ENCODE data around the gene CD2BP2.

CD2BP2 gene

GRCh38 chr16:30370456-30371247 lies 15.5 kb upstream of the CD2BP2 start, which contains the start of gene TBC1D10B:
TSS of gene TBC1D10B (minus strand) at chr16:30370494. CDS start at chr16:30370183, 311 bp downstream.
- TF ChIP-seq EZH2phosphoT487 (IDR thresholded peaks at IDR 0.05; ENCODE audit: borderline replicate concordance) = no peak
- TF ChIP-seq CTCF (conservative IDR thresholded peaks at IDR 0.05; ENCODE audit: low read length) = no peak; the same call in 1 of the 2 replicates
- Histone ChIP-seq H3K4me3 (ENCODE audit: low read length, poor library complexity, severe bottlenecking) (peak within 1 kb of the TSS; percentile 85), H3K9me2 (replicated peaks; ENCODE audit: low read depth, low read length) (no peaks in the 10 kb centered on the region), H3K79me2 (ENCODE audit: insufficient read depth, low read length) (peaks cover 42% of the 10 kb centered on the region), H2AFZ (ENCODE audit: low read length) (peak within 1 kb of the TSS; percentile 18; the same call in 1 of the 2 replicates), H3K27me3 (ENCODE audit: insufficient read depth, low read length, poor library complexity, severe bottlenecking) (no peaks in the 10 kb centered on the region), H3K9ac (ENCODE audit: low read depth, low read length, poor library complexity, severe bottlenecking) (peak within 1 kb of the TSS; percentile 83), H3K4me2 (ENCODE audit: low read depth, low read length, poor library complexity, severe bottlenecking) (peak within 1 kb of the TSS; percentile 98), H3K9me3 (ENCODE audit: insufficient read depth, low read depth, low read length) (no peaks in the 10 kb centered on the region), H3K4me1 (ENCODE audit: insufficient read depth, low read length, poor library complexity, severe bottlenecking) (peaks cover 32% of the 10 kb centered on the region), H3F3A (ENCODE audit: low read depth) (no peaks in the 10 kb centered on the region), H3K36me3 (ENCODE audit: insufficient read depth, low read length) (no peaks in the 10 kb centered on the region), H4K20me1 (ENCODE audit: insufficient read depth, low read length, poor library complexity, severe bottlenecking) (peaks cover 35% of the 10 kb centered on the region)

- no peak overlapping the region for H2AFZ ChIP-seq (ENCODE audit: low read length)
- peaks cover 41% of the 10 kb centered on the region for H4K20me1 ChIP-seq (ENCODE audit: insufficient read depth, low read length, poor library complexity, severe bottlenecking)
- no peaks in the 10 kb centered on the region for H3K9me2 ChIP-seq (replicated peaks; ENCODE audit: low read depth, low read length)
- no peaks in the 10 kb centered on the region for H3F3A ChIP-seq (ENCODE audit: low read depth)
- H3K27me3 ChIP-seq (ENCODE audit: insufficient read depth, low read length, poor library complexity, severe bottlenecking) = no peaks in the 10 kb centered on the region
- TF ChIP-seq EZH2phosphoT487 (IDR thresholded peaks at IDR 0.05; ENCODE audit: borderline replicate concordance) (no peak), CTCF (conservative IDR thresholded peaks at IDR 0.05; ENCODE audit: low read length) (no peak; the same call in 1 of the 2 replicates)
- 0 out of 2 replicates have a peak, but pooled peaks cover 3% of the 10 kb centered on the region for H3K36me3 ChIP-seq (ENCODE audit: insufficient read depth, low read length)
- H3K4me2 ChIP-seq (ENCODE audit: low read depth, low read length, poor library complexity, severe bottlenecking) = peak overlapping the region; percentile 98
- peak overlapping the region; percentile 78 for H3K9ac ChIP-seq (ENCODE audit: low read depth, low read length, poor library complexity, severe bottlenecking)
- no peaks in the 10 kb centered on the region for H3K9me3 ChIP-seq (ENCODE audit: insufficient read depth, low read depth, low read length)
- H3K4me1 ChIP-seq (ENCODE audit: insufficient read depth, low read length, poor library complexity, severe bottlenecking) = peaks cover 39% of the 10 kb centered on the region
- H3K4me3 ChIP-seq (ENCODE audit: low read length, poor library complexity, severe bottlenecking) = peak overlapping the region; percentile 85
- H3K79me2 ChIP-seq (ENCODE audit: insufficient read depth, low read length) = peaks cover 48% of the 10 kb centered on the region
Measured at GRCh38 chr16:30369938-30370455, 14.9 kb upstream of the CD2BP2 start.

- Histone ChIP-seq H4K20me1 (ENCODE audit: insufficient read depth, low read length, poor library complexity, severe bottlenecking) (peaks cover 47% of the 10 kb centered on the region), H3F3A (ENCODE audit: low read depth) (no peaks in the 10 kb centered on the region), H3K4me3 (ENCODE audit: low read length, poor library complexity, severe bottlenecking) (peak overlapping the region; percentile 85), H3K9ac (ENCODE audit: low read depth, low read length, poor library complexity, severe bottlenecking) (peak overlapping the region; percentile 78), H3K9me2 (replicated peaks; ENCODE audit: low read depth, low read length) (no peaks in the 10 kb centered on the region), H3K27me3 (ENCODE audit: insufficient read depth, low read length, poor library complexity, severe bottlenecking) (no peaks in the 10 kb centered on the region), H2AFZ (ENCODE audit: low read length) (no peak overlapping the region), H3K36me3 (ENCODE audit: insufficient read depth, low read length) (0 out of 2 replicates have a peak, but pooled peaks cover 3% of the 10 kb centered on the region), H3K4me1 (ENCODE audit: insufficient read depth, low read length, poor library complexity, severe bottlenecking) (peaks cover 45% of the 10 kb centered on the region), H3K4me2 (ENCODE audit: low read depth, low read length, poor library complexity, severe bottlenecking) (peak overlapping the region; percentile 98), H3K9me3 (ENCODE audit: insufficient read depth, low read depth, low read length) (no peaks in the 10 kb centered on the region), H3K79me2 (ENCODE audit: insufficient read depth, low read length) (peaks cover 55% of the 10 kb centered on the region)
- TF ChIP-seq CTCF (conservative IDR thresholded peaks at IDR 0.05; ENCODE audit: low read length) = no peak
Measured at GRCh38 chr16:30369091-30369937, 14.2 kb upstream of the CD2BP2 start.

Measured in Loucy (cell line).